HEK293T (cell line): Measurements from ENCODE around the gene TNNI2.

Experiments
- ARNT ChIP-seq: fragments of 450-650 bp; IDR thresholded peaks from 2 replicates; pipeline ENCODE4 v1.6.1; 2017; ENCODE audit warnings: mild to moderate bottlenecking
- BHLHE40 ChIP-seq: fragments of 450-650 bp; IDR thresholded peaks from 2 replicates; pipeline ENCODE4 v1.6.1; 2016; ENCODE audit warnings: mild to moderate bottlenecking, moderate library complexity, borderline replicate concordance
- FOXA1 ChIP-seq: fragments of 450-650 bp; IDR thresholded peaks from 2 replicates; pipeline ENCODE4 v1.6.1; 2016; ENCODE audit warnings: mild to moderate bottlenecking
- HDGF ChIP-seq: fragments of 450-650 bp; IDR thresholded peaks from 2 replicates; pipeline ENCODE4 v1.6.1; 2017; ENCODE audit warnings: antibody characterized with exemption, borderline replicate concordance
- PKNOX1 ChIP-seq: fragments of 450-650 bp; IDR thresholded peaks from 2 replicates; pipeline ENCODE4 v1.6.1; 2016
- SP1 ChIP-seq: fragments of 450-650 bp; IDR thresholded peaks from 2 replicates; pipeline ENCODE4 v1.6.1; 2017
- SUZ12 ChIP-seq: fragments of 450-650 bp; IDR thresholded peaks from 2 replicates; pipeline ENCODE4 v1.6.1; 2016; ENCODE audit warnings: mild to moderate bottlenecking
- TARDBP ChIP-seq: fragments of 450-650 bp; IDR thresholded peaks from 2 replicates; pipeline ENCODE4 v1.6.1; 2016
- ZNF384 ChIP-seq: fragments of 450-650 bp; IDR thresholded peaks from 2 replicates; pipeline ENCODE4 v1.6.1; 2016

GRCh38 chr11:1854132-1854948, 15.6 kb downstream of the TNNI2 start:
- TF ChIP-seq HDGF: no peak
- TF ChIP-seq ARNT: no peak
- no peak for TF ChIP-seq FOXA1
- TF ChIP-seq BHLHE40: no peak
- no peak for TF ChIP-seq TARDBP
- no peak for TF ChIP-seq PKNOX1
- TF ChIP-seq ZNF384: no peak
- no peak for TF ChIP-seq SUZ12
- TF ChIP-seq SP1: no peak
